Activated CD8-positive, alpha-beta memory T cell treated with anti-CD3 and anti-CD28 coated beads for 24 hours (primary cell): ENCODE data around the gene PDXDC1.
"Not testable (repeated sequence)": the region's sequence is repeated elsewhere in the genome, so short reads cannot be mapped to it uniquely, and the experiment has no call there.

Experiments
- DNase-seq: peaks from one replicate; pipeline ENCODE4 v3.0.0-alpha.2; 2020

The PDXDC1 gene

GRCh38 chr16:15135483-15136360 is 160.9 kb downstream of the PDXDC1 start:
- DNase-seq = not testable (repeated sequence)

- DNase-seq = not testable (repeated sequence)
Measured at GRCh38 chr16:15137514-15137913, 162.7 kb downstream of the PDXDC1 start.

GRCh38 chr16:15140444-15141365 is 165.9 kb downstream of the PDXDC1 start:
- DNase-seq = not testable (repeated sequence)

DNA sequence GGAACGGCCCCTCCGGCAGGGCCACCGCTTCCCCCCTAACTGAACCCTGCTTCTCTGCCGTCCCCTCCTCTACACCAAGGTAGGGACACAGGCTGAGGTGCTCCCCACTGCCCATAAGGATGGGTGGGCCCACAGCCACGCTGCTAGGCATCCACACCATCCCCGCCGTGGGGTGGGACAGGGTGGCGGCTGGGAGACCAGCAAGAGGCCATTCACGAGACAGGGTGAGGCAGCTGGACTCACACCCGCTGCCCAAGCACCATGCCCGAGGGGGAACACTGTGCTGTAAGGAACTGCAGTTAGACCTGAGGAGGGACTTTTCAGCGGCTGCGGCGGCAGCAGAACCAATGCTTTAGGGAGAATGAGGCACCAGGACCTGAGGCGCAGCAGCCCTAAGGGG is 166.8 kb downstream of the PDXDC1 start:
- no peak for DNase-seq

- not testable (repeated sequence) for DNase-seq
Measured at GRCh38 chr16:15142107-15142890, 167.5 kb downstream of the PDXDC1 start.

- DNase-seq = not testable (repeated sequence)
Measured at GRCh38 chr16:15142891-15143600, 168.2 kb downstream of the PDXDC1 start.

GRCh38 chr16:15143601-15144091 is 168.8 kb downstream of the PDXDC1 start:
- not testable (repeated sequence) for DNase-seq

DNA sequence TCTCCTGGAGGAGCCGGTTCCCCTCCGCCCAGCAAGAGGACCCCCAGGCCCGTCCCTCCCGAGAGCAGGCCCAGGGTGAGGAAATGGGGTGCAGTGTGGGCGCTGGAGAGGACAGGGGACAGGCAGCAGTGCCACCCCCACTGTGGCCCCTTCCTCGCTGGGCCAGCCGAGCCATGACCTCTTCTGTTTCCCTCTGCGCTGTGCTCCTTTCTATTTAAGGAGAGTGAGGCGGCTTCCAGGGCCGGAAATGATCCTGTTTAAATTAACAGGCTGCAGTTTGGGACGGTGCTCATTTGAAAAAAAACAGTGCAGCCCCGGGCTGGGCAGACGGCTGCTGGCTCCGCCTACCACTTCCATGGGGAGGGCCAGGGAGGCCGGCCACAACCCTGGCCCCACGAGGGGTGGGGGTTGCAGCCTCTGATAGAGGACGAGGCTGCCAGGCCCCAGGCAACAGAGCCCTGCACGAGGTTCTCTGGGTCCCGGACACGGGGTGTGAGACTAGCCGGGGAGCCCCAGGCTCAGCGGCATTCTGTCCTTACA is 169.3 kb downstream of the PDXDC1 start:
- DNase-seq = not testable (repeated sequence)

DNA sequence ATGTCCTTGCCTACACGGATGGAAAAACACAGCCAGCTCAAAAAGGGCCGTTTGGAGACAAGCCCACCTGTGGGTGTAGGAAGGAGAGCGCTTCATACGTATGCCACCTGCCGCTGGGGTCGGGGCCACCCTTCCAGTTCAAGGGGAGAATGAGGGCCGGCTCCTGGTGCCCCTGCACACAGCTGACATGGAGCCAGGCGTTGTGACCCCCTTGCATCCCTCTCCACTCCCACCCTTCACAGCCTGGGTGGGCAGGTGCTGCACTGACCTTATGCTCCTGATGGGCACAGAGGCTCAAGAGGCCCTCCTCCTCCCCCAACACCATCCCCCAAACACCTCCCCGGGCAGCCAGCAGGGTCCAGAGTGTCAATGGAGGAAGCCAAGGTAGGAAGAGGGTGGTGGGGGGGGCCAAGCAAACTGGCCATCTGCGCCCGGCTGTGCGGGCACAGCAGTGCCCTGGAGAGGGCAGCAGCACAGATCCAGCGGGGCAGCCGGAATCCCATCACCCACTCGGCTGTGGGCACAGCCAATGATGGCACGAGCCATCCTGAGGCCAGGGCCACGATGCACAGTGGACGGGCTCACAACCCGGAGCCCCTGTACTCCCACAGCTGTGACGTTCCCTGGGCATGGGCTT is 170.1 kb downstream of the PDXDC1 start:
- DNase-seq = not testable (repeated sequence)

GRCh38 chr16:15145418-15146263 is 170.8 kb downstream of the PDXDC1 start:
- DNase-seq = not testable (repeated sequence)

- not testable (repeated sequence) for DNase-seq
Measured at GRCh38 chr16:15146264-15146662, 171.4 kb downstream of the PDXDC1 start.

- DNase-seq = not testable (repeated sequence)
Measured at GRCh38 chr16:15148831-15149230, 174.0 kb downstream of the PDXDC1 start.

- not testable (repeated sequence) for DNase-seq
Measured at GRCh38 chr16:15149260-15149659, 174.4 kb downstream of the PDXDC1 start.

GRCh38 chr16:15154005-15154404 is 179.2 kb downstream of the PDXDC1 start:
- peak; percentile 71 for DNase-seq

DNA sequence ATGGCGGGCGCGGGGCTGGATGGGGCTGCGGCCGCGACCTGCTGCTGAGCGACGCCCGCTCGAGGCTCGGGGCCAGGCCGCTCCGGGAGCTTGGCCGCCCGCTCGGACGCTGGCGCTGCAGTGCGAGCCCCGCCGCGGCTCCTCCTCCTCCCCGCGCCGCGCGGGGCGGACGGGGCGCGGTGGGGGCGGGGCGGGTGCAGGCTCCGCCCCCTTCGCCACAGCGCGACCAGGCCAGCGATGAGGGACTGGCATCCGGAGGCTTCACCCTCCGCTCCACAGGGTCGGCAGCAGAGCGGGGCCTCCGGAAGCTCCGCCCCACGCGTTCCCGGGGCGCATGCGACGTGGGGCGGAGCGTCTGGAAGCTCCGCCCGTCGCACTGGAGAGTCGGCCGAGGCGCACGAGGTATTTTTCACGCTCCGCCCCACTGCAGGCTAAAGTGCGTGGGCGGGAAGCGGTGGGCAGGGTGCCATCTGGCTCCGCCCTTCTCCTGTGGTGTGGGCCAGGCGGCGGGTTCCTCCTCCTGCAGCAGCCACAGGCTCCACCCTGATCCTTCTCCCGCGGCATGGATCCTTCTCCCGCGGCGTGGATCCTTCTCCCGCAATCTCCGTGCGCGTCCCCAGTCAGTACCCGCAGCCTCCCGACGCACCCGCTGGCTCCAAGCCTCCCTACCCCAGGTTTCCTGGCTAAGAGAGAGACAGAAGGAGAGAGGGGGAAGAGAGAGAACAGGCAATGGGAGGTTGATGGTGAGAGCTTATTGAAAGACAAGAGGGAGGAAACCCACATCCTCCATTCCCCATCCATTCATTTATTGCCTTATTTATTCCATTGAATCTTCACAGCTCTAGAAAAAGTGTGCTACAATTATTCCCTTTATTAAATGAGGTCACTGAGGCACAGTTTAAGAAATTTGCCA is 180.1 kb downstream of the PDXDC1 start:
- peak; percentile 93 for DNase-seq

- not testable (repeated sequence) for DNase-seq
Measured at GRCh38 chr16:15157644-15158043, 182.8 kb downstream of the PDXDC1 start.

DNA sequence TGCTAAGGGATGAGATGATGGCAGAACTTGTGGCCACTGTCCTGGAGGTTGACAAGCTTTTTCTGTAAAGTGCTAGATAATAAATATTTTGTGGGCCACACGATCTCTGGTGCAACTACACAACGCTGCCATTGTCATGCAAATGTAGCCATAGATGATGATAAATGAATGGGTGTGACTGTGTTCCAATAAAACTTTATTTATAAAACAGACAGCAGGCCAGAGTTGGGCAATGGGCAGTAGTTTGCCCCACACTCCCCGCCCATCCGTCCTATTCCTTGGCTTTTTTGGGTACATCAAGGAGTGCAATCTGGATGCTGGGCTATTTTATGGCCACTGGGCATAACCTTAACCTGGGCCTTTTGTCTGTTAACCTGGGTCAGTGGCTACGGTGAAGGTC is 184.8 kb downstream of the PDXDC1 start:
- not testable (repeated sequence) for DNase-seq

DNA sequence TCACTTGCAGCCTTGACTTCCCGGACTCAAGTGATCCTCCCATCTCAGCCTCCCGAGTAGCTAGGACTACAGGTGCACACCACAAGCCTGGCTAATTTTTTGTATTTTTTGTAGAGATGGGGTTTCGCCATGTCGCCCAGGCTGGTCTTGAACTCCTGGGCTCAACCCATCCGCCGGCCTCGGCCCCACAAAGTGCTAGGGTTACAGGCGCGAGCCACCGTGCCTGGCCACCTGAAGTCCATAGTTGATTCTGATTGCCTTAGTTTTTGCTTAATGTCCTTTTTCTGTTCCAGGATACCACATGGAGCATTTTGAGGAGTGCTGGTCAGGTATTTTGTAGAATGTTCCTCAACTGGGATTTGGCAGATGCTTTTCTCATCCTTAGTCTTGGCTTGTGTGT is 185.7 kb downstream of the PDXDC1 start:
- not testable (repeated sequence) for DNase-seq

DNA sequence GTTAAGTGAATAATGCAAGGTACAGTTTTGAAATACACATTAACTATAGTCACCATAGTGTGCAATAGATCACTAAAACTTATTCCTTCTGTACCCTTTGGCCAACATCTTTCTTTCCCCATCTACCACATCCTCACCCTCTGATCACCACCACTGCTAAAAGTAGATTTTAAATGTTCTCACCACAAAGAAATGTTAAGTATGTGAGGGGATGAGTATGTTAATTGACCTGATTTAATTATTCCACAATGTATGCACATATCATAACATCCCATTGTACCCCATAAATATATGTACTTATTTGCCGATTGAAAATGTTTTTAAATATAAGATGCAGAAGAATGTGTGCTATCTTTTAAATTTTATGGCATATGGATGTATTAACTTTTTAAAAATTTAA is 188.2 kb downstream of the PDXDC1 start:
- not testable (repeated sequence) for DNase-seq
